Breast epithelium (tissue), 3 donors: ENCODE data around the gene ZNF496.

ENCODE experiments used
- CTCF ChIP-seq, 3 donors: fragments of 450-650 bp; IDR thresholded peaks; one replicate each; pipeline ENCODE4 v1.5.1; 2016 to 2017; ENCODE audit warnings: antibody characterized with exemption in 3 of 3, mild to moderate bottlenecking in 3 of 3, moderate library complexity in 3 of 3
- POLR2A ChIP-seq: fragments of 450-650 bp; IDR thresholded peaks from one replicate; pipeline ENCODE4 v1.6.1; 2016; ENCODE audit warnings: antibody characterized with exemption, mild to moderate bottlenecking, moderate library complexity
- POLR2AphosphoS5 ChIP-seq, 3 donors: sonication (generic); formaldehyde crosslinking; IDR thresholded peaks; one replicate each; pipeline ENCODE4 v1.6.1; 2017; ENCODE audit warnings: antibody characterized with exemption in 3 of 3

- TF ChIP-seq CTCF (IDR thresholded peaks at IDR 0.05) = no peak
- no peak for TF ChIP-seq POLR2A
- no peak for TF ChIP-seq POLR2AphosphoS5 (IDR thresholded peaks at IDR 0.05)
These were observed 45.5 kb downstream of the ZNF496 start for GRCh38 chr1:247286134-247286670.
